Adipose tissue (tissue), 3 donors: Measurements from ENCODE around the gene PNMT. TPM values are rescaled to one million over a fixed set of nuclear protein-coding genes. Genes with fewer than 3 reads are reported as not detected.

Experiments used
- H3K27ac ChIP-seq: one replicate; pipeline ENCODE4 v1.5.1; 2013; ENCODE audit warnings: low read depth, low read length
- WGBS, 3 donors: extraction: QIAGEN DNeasy Blood & Tissue Kit; methylation state at CpG; one replicate each; pipeline ENCODE4 v1.1.7; 2013; 5-methylcytosine and 5-hydroxymethylcytosine counted together
- polyA plus RNA-seq, 3 donors: library from polyadenylated mRNA; stranded (reverse); fragments of 200-250 nt; gene quantifications; one replicate each; pipeline ENCODE4 v1.2.3, GENCODE V29; 2013
- donor health status: healthy with polysubstance abuse.
- donor health status: Bipolar disorder and iron deficiency.
- donor health status: healthy.

The PNMT gene
- polyA plus RNA-seq, 3 donors = 2.1 to 9.8 (median 3.3) TPM

GRCh38 chr17:39663688-39664580, 4.3 kb upstream of the PNMT start:
- 49 to 57% (median 56%) methylated on average over 15 to 17 of the region's 17 CpGs for WGBS, 3 donors
- H3K27ac ChIP-seq = no peak overlapping the region

DNA sequence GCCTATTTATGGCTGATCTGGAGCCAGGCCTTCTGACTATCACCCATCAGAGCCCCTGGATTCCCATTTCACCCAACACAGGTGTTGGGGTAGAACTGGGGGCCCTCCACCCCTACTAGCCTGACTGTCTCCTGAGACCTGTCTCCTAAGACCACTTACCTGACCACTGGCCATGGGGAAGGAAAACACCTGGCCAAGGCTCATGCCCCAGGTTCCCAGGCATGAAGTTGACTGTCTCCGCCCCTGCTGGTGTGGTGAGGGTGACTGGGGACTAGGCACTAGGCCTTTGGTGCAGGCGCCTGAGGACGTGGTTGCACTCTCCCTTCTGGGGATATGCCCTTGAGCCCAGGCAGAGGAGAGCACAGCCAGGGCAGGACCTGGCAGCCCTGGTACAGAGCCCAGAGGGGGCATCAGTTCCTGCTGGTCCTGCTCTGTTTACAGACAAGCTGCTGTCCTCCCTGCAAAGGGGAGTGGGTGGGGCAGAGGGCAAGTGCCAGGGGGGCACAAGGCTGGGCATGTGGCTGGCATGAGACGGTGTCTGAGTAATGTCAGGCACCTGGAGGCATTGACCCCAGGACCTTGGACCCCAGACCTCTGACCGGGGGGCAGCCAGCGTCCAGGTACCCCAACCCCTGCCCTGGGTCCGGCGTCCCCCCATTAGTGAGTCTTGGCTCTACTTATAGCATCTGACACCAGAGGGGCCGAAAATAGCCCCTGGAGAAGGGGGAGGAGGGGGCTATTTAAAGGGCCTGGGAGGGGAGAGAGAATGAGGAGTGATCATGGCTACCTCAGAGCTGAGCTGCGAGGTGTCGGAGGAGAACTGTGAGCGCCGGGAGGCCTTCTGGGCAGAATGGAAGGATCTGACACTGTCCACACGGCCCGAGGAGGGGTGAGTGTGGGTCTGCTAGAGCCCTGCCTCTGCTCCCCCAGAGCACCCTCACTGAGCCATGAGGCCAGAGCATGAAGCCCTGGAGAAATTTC, 3.4 kb upstream of the PNMT start, which contains the start of gene TCAP:
TSS of gene TCAP (plus strand) at position 769 of the 981 bp plus-strand sequence. CDS start at position 780, 11 bp downstream.
- no peak within 1 kb of the TSS for H3K27ac ChIP-seq
- WGBS, 3 donors = 38 to 64% (median 42%) methylated on average over 15 of the region's 15 CpGs

- no peak overlapping the region for H3K27ac ChIP-seq
- 58 to 70% (median 64%) methylated on average over 16 to 17 of the region's 17 CpGs for WGBS, 3 donors
Observed at GRCh38 chr17:39665642-39666224, 2.5 kb upstream of the PNMT start.

DNA sequence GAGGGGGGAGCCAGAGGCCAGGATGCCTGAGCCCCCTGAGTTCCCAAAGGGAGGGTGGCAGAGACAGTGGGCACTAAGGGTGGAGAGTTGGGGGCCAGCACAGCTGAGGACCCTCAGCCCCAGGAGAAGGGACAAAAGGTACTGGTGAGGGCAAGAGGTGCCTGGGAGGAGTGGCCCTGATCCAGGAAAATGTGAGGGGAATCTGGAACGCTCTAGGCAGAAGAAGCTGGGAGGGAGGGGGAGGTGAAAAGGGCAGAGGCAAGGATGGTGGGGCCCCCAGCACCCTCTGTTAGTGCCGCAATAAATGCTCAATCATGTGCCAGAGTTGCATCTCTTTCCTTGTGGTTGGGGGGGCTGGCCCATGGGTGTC, 2.0 kb upstream of the PNMT start:
- no peak overlapping the region for H3K27ac ChIP-seq
- 38 to 44% (median 40%) methylated on average over 2 of the region's 2 CpGs for WGBS, 3 donors

DNA sequence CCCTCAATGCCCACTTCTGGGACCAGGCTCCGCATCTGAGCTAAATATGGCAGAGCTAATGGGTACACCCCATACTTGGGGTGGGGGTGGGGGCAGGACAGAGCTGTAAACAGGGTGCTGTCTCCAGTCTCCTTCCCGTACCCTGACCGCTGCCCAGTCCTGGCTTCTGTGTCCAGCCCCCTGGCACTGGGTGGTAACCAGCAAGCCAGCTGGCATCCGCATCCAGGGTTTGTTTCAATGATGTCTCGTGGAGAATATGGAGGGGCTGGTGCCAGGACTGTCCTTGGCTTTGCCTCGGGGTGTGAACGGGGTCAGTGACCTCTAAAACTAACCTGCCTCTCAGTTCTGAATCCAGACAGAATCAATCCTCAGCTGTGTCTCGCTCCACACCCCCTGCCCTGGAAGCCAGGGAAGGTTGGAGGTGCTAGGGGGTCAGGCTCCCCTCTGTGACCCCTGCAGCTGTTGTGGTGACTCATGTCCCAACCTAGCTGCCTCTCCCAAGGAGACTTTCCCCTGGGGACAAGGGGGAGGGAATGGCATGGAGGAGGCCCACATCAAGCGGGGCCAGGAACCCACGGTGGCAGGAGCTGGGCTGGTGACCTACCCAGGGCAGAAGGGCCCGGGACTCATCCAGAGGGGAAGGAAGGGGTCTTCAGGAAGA, 1.5 kb upstream of the PNMT start:
- no peak overlapping the region for H3K27ac ChIP-seq
- WGBS, 3 donors = 46 to 53% (median 48%) methylated on average over 11 of the region's 11 CpGs

- WGBS, 3 donors = 6 to 15% (median 11%) methylated on average over 41 to 49 of the region's 49 CpGs
- no peak overlapping the region for H3K27ac ChIP-seq
Observed at GRCh38 chr17:39667262-39667944, 850 bp upstream of the PNMT start.

GRCh38 chr17:39669897-39670735, 1.9 kb downstream of the PNMT start:
- WGBS, 3 donors = 82 to 91% (median 87%) methylated on average over 18 to 23 of the region's 23 CpGs
- H3K27ac ChIP-seq = no peak overlapping the region

DNA sequence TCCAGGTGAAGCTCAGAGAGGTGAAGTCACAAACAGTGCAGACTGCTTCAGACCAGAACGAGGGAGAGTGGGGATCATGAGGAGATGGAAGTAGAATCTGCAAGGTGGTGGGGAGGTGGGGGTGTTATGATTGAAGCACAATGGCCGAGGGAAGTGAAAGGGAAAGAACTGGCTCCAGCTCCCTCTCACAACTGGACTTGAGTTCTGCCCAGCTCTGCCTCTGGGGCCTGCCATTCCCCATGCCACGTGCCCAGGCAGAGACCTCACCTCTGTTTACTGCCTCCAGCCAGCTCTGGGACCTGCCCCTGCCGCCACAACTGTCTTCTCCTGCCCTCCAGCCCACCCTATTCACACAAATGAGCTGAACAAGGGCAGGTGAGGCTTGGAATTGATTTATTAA, 2.5 kb downstream of the PNMT start:
- WGBS, 3 donors = 35 to 61% (median 50%) methylated on average over 4 of the region's 4 CpGs
- H3K27ac ChIP-seq = no peak overlapping the region

DNA sequence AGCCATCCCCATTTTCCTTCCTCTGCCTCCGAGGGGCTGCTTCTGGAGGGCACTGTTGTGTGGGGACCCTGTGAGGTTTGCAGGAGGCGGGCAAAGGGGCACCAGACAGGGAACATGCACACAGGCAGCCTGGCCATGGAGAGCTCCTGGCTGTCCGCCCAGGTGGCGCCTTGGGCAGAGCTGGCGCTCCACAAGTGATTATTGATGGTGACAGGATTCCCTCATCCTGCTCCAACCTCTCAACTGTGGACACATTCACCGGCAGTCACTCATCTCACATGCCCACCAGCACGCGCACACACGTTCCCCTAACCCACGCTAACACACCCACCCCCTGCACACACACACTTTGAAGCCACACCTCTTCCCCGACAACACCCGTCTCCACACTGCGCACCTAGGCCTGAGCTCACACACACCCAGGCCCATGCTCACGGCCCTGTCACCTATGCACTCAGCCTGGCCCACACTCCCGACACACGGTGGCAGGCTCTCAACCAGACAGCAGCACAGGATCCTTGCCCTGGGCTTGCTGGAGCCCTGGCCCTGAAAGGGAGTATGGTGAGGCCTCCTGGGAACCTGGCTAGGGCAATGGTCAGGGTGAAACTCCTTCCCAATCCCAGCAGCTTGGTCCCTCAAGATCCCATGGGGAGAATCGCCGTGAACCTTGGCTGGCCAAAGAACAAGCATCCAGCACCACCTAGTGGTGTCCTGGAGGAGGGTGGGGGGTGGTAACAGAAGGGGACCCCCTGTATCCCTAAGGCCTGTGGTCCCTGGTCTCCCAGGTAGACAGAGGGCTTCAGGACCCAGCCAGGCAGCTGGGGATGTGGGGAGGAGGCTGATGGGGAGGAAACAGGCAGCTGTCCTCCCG, 3.6 kb downstream of the PNMT start:
- H3K27ac ChIP-seq = no peak overlapping the region
- WGBS, 3 donors = 27 to 49% (median 48%) methylated on average over 18 to 19 of the region's 19 CpGs

DNA sequence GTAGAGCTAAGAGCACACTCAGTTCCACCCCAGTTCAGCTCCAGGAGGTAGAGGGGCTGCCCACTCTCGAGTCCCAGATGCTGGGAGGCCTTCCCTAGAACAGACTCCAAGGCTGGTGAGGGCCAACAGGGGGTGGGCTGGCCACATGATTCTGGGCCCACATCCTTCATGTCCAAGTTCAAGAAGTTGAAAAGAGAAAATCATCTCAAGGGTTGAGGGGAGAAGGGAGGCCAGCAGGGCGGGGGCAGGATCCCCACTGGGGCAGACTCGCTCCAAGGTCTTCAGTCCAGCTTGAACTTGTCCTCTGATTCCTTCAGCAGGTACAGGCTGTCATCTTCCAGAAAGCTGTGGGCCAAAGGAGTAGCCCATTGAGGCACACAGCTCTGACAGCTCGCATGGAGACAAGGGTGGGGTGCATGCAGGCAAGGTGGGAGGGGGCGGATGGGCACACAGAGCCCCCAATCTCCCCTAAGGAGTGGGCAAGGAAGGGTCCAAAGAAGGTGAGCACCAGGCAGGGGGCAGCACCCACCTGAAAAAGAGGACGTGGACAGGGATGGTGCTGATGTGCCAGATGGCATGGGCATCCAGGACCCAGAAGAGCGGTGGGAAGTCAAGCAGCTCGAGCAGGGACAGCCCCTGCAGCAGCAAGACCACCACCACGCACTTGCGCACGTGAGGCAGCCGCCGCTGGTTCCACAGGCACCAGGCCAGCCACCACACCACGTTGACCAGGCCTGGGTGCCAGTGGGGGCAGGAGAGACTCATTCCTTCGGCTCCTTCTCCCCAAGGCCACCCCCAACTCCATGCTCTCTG, 4.5 kb downstream of the PNMT start:
- whole genome bisulfite sequencing, 3 donors = 75 to 82% (median 81%) methylated on average over 14 to 15 of the region's 15 CpGs
- H3K27ac ChIP-seq = no peak overlapping the region

DNA sequence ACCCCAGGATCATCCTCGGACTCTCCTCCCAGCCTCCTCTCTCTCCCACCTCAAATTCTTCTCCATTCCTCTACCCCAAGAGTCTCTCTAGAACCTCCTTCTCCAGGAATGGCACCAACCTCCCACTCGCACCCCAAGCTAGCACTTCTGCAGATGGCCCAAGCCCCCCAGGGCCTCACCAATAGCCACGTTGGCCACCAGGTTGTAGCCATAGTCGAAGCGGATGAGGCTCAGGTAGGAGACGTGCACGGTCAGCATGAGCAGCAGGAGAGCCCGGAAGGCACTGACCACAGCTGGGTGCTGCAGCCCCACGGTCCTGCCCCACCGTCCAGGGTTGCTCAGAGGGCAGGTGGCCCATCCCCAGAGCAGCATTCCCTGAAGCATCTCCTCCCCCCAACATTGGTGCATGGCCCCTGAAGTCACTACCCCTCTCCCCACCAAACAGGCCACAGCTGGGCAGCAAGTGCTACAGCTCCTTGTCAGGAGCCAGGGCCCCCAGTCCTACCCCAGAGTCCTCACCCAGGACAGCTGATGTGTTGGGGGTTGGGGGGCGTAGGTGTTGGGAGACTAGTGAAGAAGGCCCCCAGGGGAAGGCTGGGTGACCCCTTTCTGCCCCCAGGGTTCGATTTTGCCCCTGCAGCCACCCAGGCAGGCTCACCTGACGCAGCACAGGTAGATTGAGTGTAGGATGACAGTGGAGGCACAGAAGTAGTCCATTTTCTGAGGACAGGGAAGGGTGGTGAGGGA, 5.3 kb downstream of the PNMT start:
- H3K27ac ChIP-seq = no peak overlapping the region

GRCh38 chr17:39674179-39674578, 5.9 kb downstream of the PNMT start:
- H3K27ac ChIP-seq = no peak overlapping the region
- 81 to 82% (median 82%) methylated on average over 5 of the region's 5 CpGs for WGBS, 3 donors

More for the DNA sequence above, 5.3 kb downstream of the PNMT start:
- 81 to 82% (median 81%) methylated on average over 12 to 13 of the region's 13 CpGs for WGBS, 3 donors

DNA sequence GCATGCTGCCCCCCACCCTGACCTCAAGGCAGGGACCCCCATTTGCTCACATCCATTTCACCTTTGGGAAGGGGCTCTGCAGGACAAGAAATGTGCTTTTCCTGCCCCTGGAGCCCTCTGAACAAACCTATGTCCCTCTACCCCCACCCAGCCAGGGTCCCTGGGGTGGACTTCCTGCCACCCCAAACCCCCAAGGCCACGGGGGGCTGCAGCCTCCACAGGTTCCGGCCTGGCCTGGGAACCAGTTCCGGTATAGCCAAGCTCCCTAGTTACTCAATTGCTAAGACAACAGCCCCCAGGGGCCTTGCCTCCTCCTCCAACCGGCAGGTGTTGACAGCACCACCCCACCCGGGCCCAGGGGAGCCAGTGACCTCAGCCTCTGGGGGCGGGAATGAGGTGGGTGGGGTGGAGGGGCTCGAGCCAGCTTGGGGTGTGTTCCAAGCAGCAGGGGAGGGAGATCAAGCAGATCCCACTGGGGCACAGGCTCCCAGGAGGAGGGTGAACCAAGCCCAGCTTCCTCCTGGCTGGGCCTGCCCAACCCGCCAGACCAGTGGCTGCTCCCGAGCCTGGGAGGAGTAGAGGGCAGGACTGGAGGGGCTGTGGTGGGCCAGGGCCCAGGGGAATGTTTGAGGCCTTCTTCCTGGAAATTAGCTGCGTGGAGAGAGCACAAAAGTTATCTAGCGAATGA, 6.6 kb downstream of the PNMT start:
- WGBS, 3 donors = 41 to 48% (median 42%) methylated on average over 11 of the region's 11 CpGs
- H3K27ac ChIP-seq = no peak overlapping the region
